ENCODE measurements around the gene SLC30A7. TPM values are rescaled to one million over a fixed set of nuclear protein-coding genes. Genes with fewer than 3 reads are reported as not detected.

Gene SLC30A7
- polyA plus RNA-seq, 3 donors, result 9.2 to 23.3 (median 17.6) TPM

DNA sequence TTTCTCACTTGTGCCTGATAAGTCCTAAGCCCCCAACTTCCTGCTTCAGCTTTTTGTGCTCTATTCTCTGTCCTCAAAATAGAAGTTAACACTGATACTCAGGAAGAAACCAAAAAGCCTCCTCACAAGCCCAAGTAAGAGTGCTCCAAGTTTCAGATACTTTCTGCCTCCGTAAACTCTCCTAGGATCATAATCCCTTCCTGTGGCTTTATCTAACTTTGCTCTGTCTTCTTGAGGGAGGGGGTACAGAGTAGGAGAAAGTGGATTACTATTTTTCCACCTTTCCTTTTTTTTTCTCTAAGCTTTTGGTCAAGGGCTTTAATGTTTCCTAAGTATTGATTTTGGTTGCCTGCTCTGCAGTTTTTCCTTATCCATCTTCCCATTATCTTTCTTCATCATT is 75.1 kb downstream of the SLC30A7 start:
- intact Hi-C loops (cut with micrococcal nuclease), result no loop called here
- DNase-seq, result no peak
- no CpG with 5 or more reads among the region's 1 CpG for WGBS (ENCODE audit: insufficient coverage)

DNA sequence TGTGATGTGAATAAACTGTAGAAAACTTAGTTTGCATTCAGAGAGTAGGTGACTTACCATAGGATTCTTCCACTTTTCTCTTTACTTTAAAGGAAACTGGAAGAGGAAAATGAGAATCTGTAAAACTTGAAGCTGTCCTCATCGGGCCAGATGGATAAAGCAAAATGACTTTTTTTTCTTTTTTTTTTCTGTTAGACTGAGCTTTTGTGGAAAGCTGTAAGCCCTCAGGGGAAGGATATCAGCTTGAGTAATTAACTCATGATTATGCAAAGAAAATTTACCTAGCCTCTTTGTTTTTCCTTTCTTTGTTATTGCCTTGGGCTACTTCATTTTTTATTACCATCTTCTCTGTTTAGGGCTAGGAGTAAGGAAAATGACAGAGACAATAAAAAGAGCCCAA is 76.3 kb downstream of the SLC30A7 start:
- Histone ChIP-seq H3K27me3 (ENCODE audit: control insufficient read depth in 2 of 2, insufficient read depth in 2 of 2, low read length in 2 of 2) (no peaks in the 10 kb centered on the region), H2AFZ (ENCODE audit: insufficient read depth, low read depth, low read length, poor library complexity, severe bottlenecking) (no peak overlapping the region), H4K20me1 (ENCODE audit: insufficient read depth, low read length) (no peaks in the 10 kb centered on the region), H3K79me2 (ENCODE audit: insufficient read depth, low read length) (no peaks in the 10 kb centered on the region), H3K4me1 (ENCODE audit: control insufficient read depth in 1 of 2, insufficient read depth in 2 of 2, low read length in 2 of 2) (no peaks in the 10 kb centered on the region), H3K4me2 (replicated peaks; ENCODE audit: extremely low read depth, low read length, poor library complexity, severe bottlenecking) (no peak overlapping the region), H3K9ac (ENCODE audit: insufficient read depth, low read length, poor library complexity, severe bottlenecking) (no peak overlapping the region), H3K4me3 (replicated peaks in 1 of 3; ENCODE audit: low read depth in 2 of 3, low read length in 3 of 3) (no peak overlapping the region), H3K27ac (ENCODE audit: low read depth in 1 of 2, low read length in 2 of 2) (no peak overlapping the region), H3K9me3 (replicated peaks in 1 of 2; ENCODE audit: control insufficient read depth in 1 of 2, insufficient read depth in 1 of 2, low read length in 2 of 2) (no peaks in the 10 kb centered on the region), H3K36me3 (replicated peaks in 1 of 2; ENCODE audit: control insufficient read depth in 1 of 2, insufficient read depth in 2 of 2, low read length in 2 of 2) (peaks cover 39 to 82% of the 10 kb centered on the region in 2 donors)
- intact Hi-C loops (cut with micrococcal nuclease), result no loop called here
- H3K27me3 Mint-ChIP-seq (ENCODE audit: low read depth in 3 of 3), result no peaks in the 10 kb centered on the region
- H3K4me3 Mint-ChIP-seq, result no peak overlapping the region
- no peak for DNase-seq
- H3K9me3 Mint-ChIP-seq, result no peaks in the 10 kb centered on the region
- no CpG with 5 or more reads among the region's 1 CpG for WGBS (ENCODE audit: insufficient coverage)
- peaks cover 46 to 52% of the 10 kb centered on the region in 2 donors for H3K36me3 Mint-ChIP-seq
- TF ChIP-seq, protein P1, sequence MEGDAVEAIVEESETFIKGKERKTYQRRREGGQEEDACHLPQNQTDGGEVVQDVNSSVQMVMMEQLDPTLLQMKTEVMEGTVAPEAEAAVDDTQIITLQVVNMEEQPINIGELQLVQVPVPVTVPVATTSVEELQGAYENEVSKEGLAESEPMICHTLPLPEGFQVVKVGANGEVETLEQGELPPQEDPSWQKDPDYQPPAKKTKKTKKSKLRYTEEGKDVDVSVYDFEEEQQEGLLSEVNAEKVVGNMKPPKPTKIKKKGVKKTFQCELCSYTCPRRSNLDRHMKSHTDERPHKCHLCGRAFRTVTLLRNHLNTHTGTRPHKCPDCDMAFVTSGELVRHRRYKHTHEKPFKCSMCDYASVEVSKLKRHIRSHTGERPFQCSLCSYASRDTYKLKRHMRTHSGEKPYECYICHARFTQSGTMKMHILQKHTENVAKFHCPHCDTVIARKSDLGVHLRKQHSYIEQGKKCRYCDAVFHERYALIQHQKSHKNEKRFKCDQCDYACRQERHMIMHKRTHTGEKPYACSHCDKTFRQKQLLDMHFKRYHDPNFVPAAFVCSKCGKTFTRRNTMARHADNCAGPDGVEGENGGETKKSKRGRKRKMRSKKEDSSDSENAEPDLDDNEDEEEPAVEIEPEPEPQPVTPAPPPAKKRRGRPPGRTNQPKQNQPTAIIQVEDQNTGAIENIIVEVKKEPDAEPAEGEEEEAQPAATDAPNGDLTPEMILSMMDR (IDR thresholded peaks at IDR 0.05), result no peak
- no peaks in the 10 kb centered on the region for H3K4me1 Mint-ChIP-seq
- H3K27ac Mint-ChIP-seq, result no peak overlapping the region

More for the DNA sequence above, 75.1 kb downstream of the SLC30A7 start:
- Histone ChIP-seq H3K4me1 (ENCODE audit: control insufficient read depth in 1 of 2, insufficient read depth in 2 of 2, low read length in 2 of 2) (no peaks in the 10 kb centered on the region), H3K9me3 (replicated peaks in 1 of 2; ENCODE audit: control insufficient read depth in 1 of 2, insufficient read depth in 1 of 2, low read length in 2 of 2) (no peaks in the 10 kb centered on the region), H3K9ac (ENCODE audit: insufficient read depth, low read length, poor library complexity, severe bottlenecking) (no peak overlapping the region), H2AFZ (ENCODE audit: insufficient read depth, low read depth, low read length, poor library complexity, severe bottlenecking) (no peak overlapping the region), H3K4me3 (replicated peaks in 1 of 3; ENCODE audit: low read depth in 2 of 3, low read length in 3 of 3) (no peak overlapping the region), H3K27ac (ENCODE audit: low read depth in 1 of 2, low read length in 2 of 2) (no peak overlapping the region), H3K27me3 (ENCODE audit: control insufficient read depth in 2 of 2, insufficient read depth in 2 of 2, low read length in 2 of 2) (no peaks in the 10 kb centered on the region), H3K79me2 (ENCODE audit: insufficient read depth, low read length) (no peaks in the 10 kb centered on the region), H3K36me3 (replicated peaks in 1 of 2; ENCODE audit: control insufficient read depth in 1 of 2, insufficient read depth in 2 of 2, low read length in 2 of 2) (peaks cover 42 to 82% of the 10 kb centered on the region in 2 donors), H4K20me1 (ENCODE audit: insufficient read depth, low read length) (no peaks in the 10 kb centered on the region), H3K4me2 (replicated peaks; ENCODE audit: extremely low read depth, low read length, poor library complexity, severe bottlenecking) (no peak overlapping the region)
- Mint-ChIP-seq H3K27ac (peak overlapping the region in 3 of 7 donors; percentile 45 to 68 (median 51)), H3K9me3 (no peaks in the 10 kb centered on the region), H3K36me3 (peaks cover 45 to 52% of the 10 kb centered on the region in 2 donors), H3K4me3 (no peak overlapping the region), H3K27me3 (ENCODE audit: low read depth in 3 of 3) (no peaks in the 10 kb centered on the region), H3K4me1 (no peaks in the 10 kb centered on the region)
- TF ChIP-seq, protein P1 (IDR thresholded peaks at IDR 0.05), result no peak
